ENCODE measurements around the gene MAPK9. TPM values are rescaled to one million over a fixed set of nuclear protein-coding genes. Genes with fewer than 3 reads are reported as not detected.

Gene MAPK9
- total RNA-seq, 3 donors from 2014 or later, result 31.2 to 37.9 (median 34.7) TPM

DNA sequence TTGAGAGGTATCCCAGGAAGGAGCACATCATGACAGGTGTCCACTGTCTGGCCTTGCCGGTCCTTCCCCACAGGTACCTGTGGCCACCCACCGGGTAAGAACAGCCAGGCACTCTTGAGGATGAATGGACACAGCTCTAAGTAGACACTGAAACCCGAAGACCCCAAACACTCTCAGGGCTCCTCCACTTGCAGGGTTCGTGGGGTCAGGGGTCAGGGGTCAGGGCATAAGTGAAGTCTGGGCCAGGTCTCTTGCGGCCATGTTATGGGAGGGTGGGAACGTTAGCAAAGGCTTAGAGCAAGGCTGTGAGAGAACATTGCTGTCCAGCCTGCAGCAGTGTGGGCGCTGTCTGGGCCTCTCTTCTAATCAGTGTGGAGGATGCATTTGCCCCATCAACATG lies 40.0 kb downstream of the MAPK9 start:
- Histone ChIP-seq H3K9me3 (peaks cover 95 to 97% of the 10 kb centered on the region in 2 donors), H3K27ac (no peak overlapping the region), H3K4me1 (no peaks in the 10 kb centered on the region), H3K27me3 (no peaks in the 10 kb centered on the region), H3K4me3 (no peak overlapping the region), H3K36me3 (peaks cover 28% of the 10 kb centered on the region)
- no peak for DNase-seq (ENCODE audit: low spot score in 2 of 2)
- intact Hi-C loops (cut with DNase I; ENCODE audit: low total_unique reads), result no loop called here
- TF ChIP-seq, protein P1, sequence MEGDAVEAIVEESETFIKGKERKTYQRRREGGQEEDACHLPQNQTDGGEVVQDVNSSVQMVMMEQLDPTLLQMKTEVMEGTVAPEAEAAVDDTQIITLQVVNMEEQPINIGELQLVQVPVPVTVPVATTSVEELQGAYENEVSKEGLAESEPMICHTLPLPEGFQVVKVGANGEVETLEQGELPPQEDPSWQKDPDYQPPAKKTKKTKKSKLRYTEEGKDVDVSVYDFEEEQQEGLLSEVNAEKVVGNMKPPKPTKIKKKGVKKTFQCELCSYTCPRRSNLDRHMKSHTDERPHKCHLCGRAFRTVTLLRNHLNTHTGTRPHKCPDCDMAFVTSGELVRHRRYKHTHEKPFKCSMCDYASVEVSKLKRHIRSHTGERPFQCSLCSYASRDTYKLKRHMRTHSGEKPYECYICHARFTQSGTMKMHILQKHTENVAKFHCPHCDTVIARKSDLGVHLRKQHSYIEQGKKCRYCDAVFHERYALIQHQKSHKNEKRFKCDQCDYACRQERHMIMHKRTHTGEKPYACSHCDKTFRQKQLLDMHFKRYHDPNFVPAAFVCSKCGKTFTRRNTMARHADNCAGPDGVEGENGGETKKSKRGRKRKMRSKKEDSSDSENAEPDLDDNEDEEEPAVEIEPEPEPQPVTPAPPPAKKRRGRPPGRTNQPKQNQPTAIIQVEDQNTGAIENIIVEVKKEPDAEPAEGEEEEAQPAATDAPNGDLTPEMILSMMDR (IDR thresholded peaks at IDR 0.05), result no peak
- TF ChIP-seq POLR2A (IDR thresholded peaks at IDR 0.05) (no peak), POLR2AphosphoS5 (IDR thresholded peaks at IDR 0.05) (no peak)

DNA sequence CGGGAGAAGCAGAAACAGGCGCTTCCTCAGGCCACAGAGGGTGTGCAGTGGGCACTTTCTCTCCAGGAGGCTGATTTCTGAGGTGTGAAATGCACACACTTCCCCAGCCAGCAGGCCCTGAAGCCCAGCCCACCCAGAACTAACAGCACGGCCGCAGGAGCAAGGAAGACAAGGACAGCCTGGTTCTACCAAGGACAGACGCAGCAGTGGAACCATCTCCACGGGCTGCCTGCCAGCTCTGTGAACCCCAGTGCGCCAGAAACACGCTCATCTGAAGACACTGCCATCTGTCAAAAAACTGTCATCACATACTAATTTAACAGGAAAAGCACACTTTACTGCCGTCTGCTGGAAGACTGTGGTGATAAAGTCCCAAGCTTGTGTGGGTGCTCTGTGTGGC lies 40.7 kb downstream of the MAPK9 start:
- intact Hi-C loops (cut with DNase I; ENCODE audit: low total_unique reads), result no loop called here
- no peak for DNase-seq (ENCODE audit: low spot score in 2 of 2)
- peaks cover 89 to 90% of the 10 kb centered on the region in 2 donors for H3K9me3 ChIP-seq
- peaks cover 21% of the 10 kb centered on the region for H3K36me3 ChIP-seq
- no peaks in the 10 kb centered on the region for H3K4me1 ChIP-seq
- no peaks in the 10 kb centered on the region for H3K27me3 ChIP-seq
- H3K27ac ChIP-seq, result no peak overlapping the region
- TF ChIP-seq POLR2A (IDR thresholded peaks at IDR 0.05), result no peak
- no peak for TF ChIP-seq POLR2AphosphoS5 (IDR thresholded peaks at IDR 0.05)
- TF ChIP-seq, protein P1 (IDR thresholded peaks at IDR 0.05), result no peak
- H3K4me3 ChIP-seq, result no peak overlapping the region

DNA sequence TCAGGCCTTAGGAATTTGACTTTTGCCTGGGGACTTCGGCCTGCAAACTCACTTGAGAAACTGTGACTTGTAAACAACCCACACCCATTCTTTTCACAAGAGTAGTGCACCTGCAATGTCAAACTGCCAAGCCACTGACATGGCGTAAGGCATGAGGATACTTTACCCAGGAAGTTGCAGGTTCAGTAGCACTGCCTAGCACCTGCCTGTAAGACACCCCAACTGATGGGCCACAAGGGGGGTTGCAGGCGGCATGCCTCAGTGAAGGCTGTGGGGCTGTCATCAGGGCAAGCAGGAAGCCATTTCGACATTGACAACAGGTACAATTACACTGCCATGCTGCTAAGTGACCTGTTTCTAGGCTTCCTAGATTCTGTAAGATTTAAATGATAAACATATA lies 41.6 kb downstream of the MAPK9 start:
- intact Hi-C loops (cut with DNase I; ENCODE audit: low total_unique reads), result no loop called here
- Histone ChIP-seq H3K4me3 (no peak overlapping the region), H3K9me3 (peaks cover 84 to 86% of the 10 kb centered on the region in 2 donors), H3K4me1 (no peaks in the 10 kb centered on the region), H3K27ac (no peak overlapping the region), H3K36me3 (peaks cover 16% of the 10 kb centered on the region), H3K27me3 (no peaks in the 10 kb centered on the region)
- no peak for DNase-seq (ENCODE audit: low spot score in 2 of 2)
- TF ChIP-seq POLR2A (IDR thresholded peaks at IDR 0.05) (no peak), POLR2AphosphoS5 (IDR thresholded peaks at IDR 0.05) (no peak)
- TF ChIP-seq, protein P1 (IDR thresholded peaks at IDR 0.05), result no peak

DNA sequence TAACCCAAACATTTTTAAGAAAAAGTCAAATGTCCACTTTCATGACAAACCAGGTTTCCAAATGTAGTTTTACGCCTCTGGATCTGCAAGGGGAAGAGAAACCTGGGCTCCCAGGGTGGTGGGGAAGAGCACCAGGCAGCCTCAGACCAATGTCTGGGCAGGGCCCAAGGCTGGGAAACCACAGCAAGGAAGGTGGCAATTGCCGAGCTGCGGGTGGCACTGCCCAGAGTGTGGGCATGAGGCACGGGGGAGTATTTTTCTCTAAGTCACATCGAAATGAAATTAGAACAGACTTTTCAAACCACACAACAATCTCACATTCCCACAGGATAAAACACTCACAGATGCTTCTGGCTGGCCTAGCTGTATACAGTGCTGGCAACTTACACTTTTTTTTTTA lies 50.3 kb downstream of the MAPK9 start:
- no peak overlapping the region for H3K4me3 ChIP-seq
- H3K36me3 ChIP-seq, result peaks cover 21% of the 10 kb centered on the region
- intact Hi-C loops (cut with DNase I; ENCODE audit: low total_unique reads), result no loop called here
- TF ChIP-seq, protein P1 (IDR thresholded peaks at IDR 0.05), result no peak
- TF ChIP-seq POLR2AphosphoS5 (IDR thresholded peaks at IDR 0.05), result no peak
- H3K9me3 ChIP-seq, result peaks cover 48% of the 10 kb centered on the region in 2 donors
- no peaks in the 10 kb centered on the region for H3K27me3 ChIP-seq
- H3K4me1 ChIP-seq, result no peaks in the 10 kb centered on the region
- DNase-seq (ENCODE audit: low spot score in 2 of 2), result no peak
- no peak overlapping the region for H3K27ac ChIP-seq

DNA sequence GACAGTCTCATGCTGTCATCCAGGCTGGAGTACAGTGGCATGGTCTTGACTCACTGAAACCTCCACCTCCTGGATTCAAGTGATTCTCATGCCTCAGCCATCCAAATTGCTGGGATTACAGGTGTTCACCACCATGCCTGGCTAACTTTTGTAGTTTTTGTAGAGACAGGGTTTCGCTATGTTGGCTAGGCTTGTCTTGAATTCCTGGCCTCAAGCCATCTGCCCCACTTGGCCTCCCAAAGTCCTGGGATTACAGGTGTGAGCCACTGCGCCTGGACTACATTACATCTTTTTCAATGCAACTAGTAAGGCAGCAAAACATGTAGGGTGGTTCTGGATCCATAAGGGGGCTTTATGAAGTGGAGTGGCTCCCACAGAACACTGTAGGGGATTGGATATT lies 53.3 kb downstream of the MAPK9 start:
- no peaks in the 10 kb centered on the region for H3K4me1 ChIP-seq
- H3K36me3 ChIP-seq, result peaks cover 21% of the 10 kb centered on the region
- H3K27ac ChIP-seq, result no peak overlapping the region
- TF ChIP-seq POLR2AphosphoS5 (IDR thresholded peaks at IDR 0.05) (no peak), POLR2A (IDR thresholded peaks at IDR 0.05) (no peak)
- H3K4me3 ChIP-seq, result no peak overlapping the region
- H3K9me3 ChIP-seq, result peaks cover 39% of the 10 kb centered on the region in 2 donors
- H3K27me3 ChIP-seq, result no peaks in the 10 kb centered on the region
- intact Hi-C loops (cut with DNase I; ENCODE audit: low total_unique reads), result no loop called here
- no peak for DNase-seq (ENCODE audit: low spot score in 2 of 2)

DNA sequence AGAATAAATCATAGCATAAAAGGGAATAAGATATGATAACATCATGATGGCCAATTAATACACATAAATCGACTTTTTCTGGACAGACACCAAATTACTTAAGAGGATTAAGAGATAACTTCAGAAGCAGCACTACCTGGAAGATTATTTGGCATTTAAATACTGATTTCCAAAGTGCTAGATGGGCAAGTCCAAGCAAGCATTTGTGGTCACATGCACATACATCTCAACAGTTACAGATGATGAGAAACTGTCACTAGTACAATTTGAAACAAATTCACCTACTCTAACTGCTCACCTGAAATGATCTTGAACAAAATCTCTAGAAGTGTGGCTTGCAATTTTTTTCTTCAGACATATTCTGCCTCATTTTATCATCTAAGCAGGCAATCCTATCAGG lies 56.0 kb downstream of the MAPK9 start:
- Histone ChIP-seq H3K9me3 (peaks cover 35 to 41% of the 10 kb centered on the region in 2 donors), H3K27ac (no peak overlapping the region), H3K27me3 (no peaks in the 10 kb centered on the region), H3K4me3 (no peak overlapping the region), H3K4me1 (no peaks in the 10 kb centered on the region), H3K36me3 (peaks cover 13% of the 10 kb centered on the region)
- TF ChIP-seq POLR2AphosphoS5 (IDR thresholded peaks at IDR 0.05) (no peak), POLR2A (IDR thresholded peaks at IDR 0.05) (no peak)
- TF ChIP-seq, protein P1 (IDR thresholded peaks at IDR 0.05), result no peak
- DNase-seq (ENCODE audit: low spot score in 2 of 2), result no peak
- intact Hi-C loops (cut with DNase I; ENCODE audit: low total_unique reads), result no loop called here
